Tibial artery (tissue), 4 donors: ENCODE results near the gene SMC3.
"Not testable (repeated sequence)": the region's sequence is repeated elsewhere in the genome, so short reads cannot be mapped to it uniquely, and the experiment has no call there.

Experiments used
- DNase-seq, 2 donors: peaks; one replicate each; pipeline ENCODE4 v3.0.0-alpha.2; 2019
- H3K27ac ChIP-seq, 2 donors: fragments of 200-600 bp; sonication (generic) in 1 of 2; 1 replicate in 1 of 2; 2 replicates in 1 of 2; pipeline ENCODE4 v1.5.1; 2018 to 2019; ENCODE audit warnings: mild to moderate bottlenecking in 1 of 2
- H3K27me3 ChIP-seq, 2 donors: fragments of 200-600 bp; sonication (generic) in 1 of 2; one replicate each; pipeline versions ENCODE4 v1.5.1 to v1.6.0; 2016 to 2019
- H3K36me3 ChIP-seq, 3 donors: fragments of 200-600 bp; sonication (generic) in 2 of 3; one replicate each; pipeline ENCODE4 v1.5.1; 2016 to 2019; ENCODE audit warnings: mild to moderate bottlenecking in 2 of 3
- H3K4me1 ChIP-seq, 4 donors: fragments of 200-600 bp; sonication (generic) in 2 of 4; 1 replicate in 3 of 4; 2 replicates in 1 of 4; pipeline ENCODE4 v1.5.1; 2016 to 2019
- H3K4me3 ChIP-seq, 2 donors: fragments of 200-600 bp; sonication (generic) in 1 of 2; 1 replicate in 1 of 2; 2 replicates in 1 of 2; pipeline ENCODE4 v1.5.1; 2018 to 2019; ENCODE audit warnings: mild to moderate bottlenecking in 2 of 2
- H3K9me3 ChIP-seq, 3 donors: fragments of 200-600 bp; sonication (generic) in 1 of 3; one replicate each; pipeline ENCODE4 v1.5.1; 2016 to 2019
- CTCF ChIP-seq, 2 experiments: fragments of 200-600 bp in 1 of 2; fragments of 450-650 bp in 1 of 2; IDR thresholded peaks; one replicate each; pipeline ENCODE4 v1.5.1; 2017 to 2019; ENCODE audit warnings: antibody characterized with exemption in 2 of 2, mild to moderate bottlenecking in 1 of 2, moderate library complexity in 1 of 2
- intact Hi-C: fragments of 100-400 bp; cut with DNase I; formaldehyde crosslinking; loops from one replicate; pipeline ENCODE4 v1.15.0; 2023; ENCODE audit warnings: low total_unique reads

Gene SMC3

GRCh38 chr10:110609605-110610004 lies 42.1 kb downstream of the SMC3 start:
- Histone ChIP-seq H3K9me3 (no peaks in the 10 kb centered on the region), H3K36me3 (peaks cover 10 to 17% (median 16%) of the 10 kb centered on the region in 3 donors), H3K27ac (no peak overlapping the region), H3K4me1 (no peaks in the 10 kb centered on the region), H3K27me3 (no peaks in the 10 kb centered on the region), H3K4me3 (no peak overlapping the region)
- DNase-seq, result no peak
- intact Hi-C loops, result loop anchor here (5.0 kb wide), 1 partner anchor 63 kb away; no protein-coding TSS in a partner anchor
- no peak for TF ChIP-seq CTCF (IDR thresholded peaks at IDR 0.05)

- TF ChIP-seq CTCF (IDR thresholded peaks at IDR 0.05), result peak; percentile 69 to 83
- DNase-seq, result no peak
- Histone ChIP-seq H3K4me3 (no peak overlapping the region), H3K9me3 (no peaks in the 10 kb centered on the region), H3K27ac (no peak overlapping the region), H3K4me1 (no peaks in the 10 kb centered on the region), H3K27me3 (no peaks in the 10 kb centered on the region), H3K36me3 (peaks cover 9 to 10% (median 10%) of the 10 kb centered on the region in 3 donors)
- intact Hi-C loops, result loop anchor here (5.0 kb wide), 1 partner anchor 62 kb away; no protein-coding TSS in a partner anchor
Measured at GRCh38 chr10:110610308-110610774, 42.8 kb downstream of the SMC3 start.

- H3K36me3 ChIP-seq, H3K4me3 ChIP-seq, H3K9me3 ChIP-seq, H3K4me1 ChIP-seq, H3K27me3 ChIP-seq, DNase-seq, H3K27ac ChIP-seq: not testable (repeated sequence)
- intact Hi-C loops, result loop anchor here (5.0 kb wide), 1 partner anchor 62 kb away; no protein-coding TSS in a partner anchor
Measured at GRCh38 chr10:110610781-110611180, 43.3 kb downstream of the SMC3 start.

- Histone ChIP-seq H3K27me3 (no peaks in the 10 kb centered on the region), H3K9me3 (no peaks in the 10 kb centered on the region), H3K36me3 (no peaks in the 10 kb centered on the region), H3K4me3 (no peak overlapping the region), H3K27ac (no peak overlapping the region), H3K4me1 (no peaks in the 10 kb centered on the region)
- DNase-seq, result no peak
- TF ChIP-seq CTCF (IDR thresholded peaks at IDR 0.05), result no peak
- intact Hi-C loops, result loop anchor here (5.0 kb wide), 1 partner anchor 60 kb away; no protein-coding TSS in a partner anchor
Measured at GRCh38 chr10:110612087-110612486, 44.6 kb downstream of the SMC3 start.

- Histone ChIP-seq H3K36me3 (no peaks in the 10 kb centered on the region), H3K4me1 (no peaks in the 10 kb centered on the region), H3K27ac (no peak overlapping the region), H3K27me3 (no peaks in the 10 kb centered on the region), H3K4me3 (no peak overlapping the region), H3K9me3 (no peaks in the 10 kb centered on the region)
- intact Hi-C loops, result loop anchor here (5.0 kb wide), 1 partner anchor 60 kb away; no protein-coding TSS in a partner anchor
- no peak for DNase-seq
- no peak for TF ChIP-seq CTCF (IDR thresholded peaks at IDR 0.05)
Measured at GRCh38 chr10:110612629-110613028, 45.1 kb downstream of the SMC3 start.

GRCh38 chr10:110613341-110613995 lies 46.0 kb downstream of the SMC3 start:
- H3K4me1 ChIP-seq, result no peaks in the 10 kb centered on the region
- intact Hi-C loops, result loop anchor here (5.0 kb wide), 1 partner anchor 59 kb away; no protein-coding TSS in a partner anchor
- no peak overlapping the region for H3K4me3 ChIP-seq
- no peaks in the 10 kb centered on the region for H3K27me3 ChIP-seq
- H3K27ac ChIP-seq, result no peak overlapping the region
- no peaks in the 10 kb centered on the region for H3K9me3 ChIP-seq
- no peak for TF ChIP-seq CTCF (IDR thresholded peaks at IDR 0.05)
- no peaks in the 10 kb centered on the region for H3K36me3 ChIP-seq
- DNase-seq, result no peak
